Measurements from ENCODE around the gene PRDM11. TPM values are rescaled to one million over a fixed set of nuclear protein-coding genes. Genes with fewer than 3 reads are reported as not detected.

PRDM11 gene
- total RNA-seq, 1 experiment from 2014 or later: 8.3 TPM

DNA sequence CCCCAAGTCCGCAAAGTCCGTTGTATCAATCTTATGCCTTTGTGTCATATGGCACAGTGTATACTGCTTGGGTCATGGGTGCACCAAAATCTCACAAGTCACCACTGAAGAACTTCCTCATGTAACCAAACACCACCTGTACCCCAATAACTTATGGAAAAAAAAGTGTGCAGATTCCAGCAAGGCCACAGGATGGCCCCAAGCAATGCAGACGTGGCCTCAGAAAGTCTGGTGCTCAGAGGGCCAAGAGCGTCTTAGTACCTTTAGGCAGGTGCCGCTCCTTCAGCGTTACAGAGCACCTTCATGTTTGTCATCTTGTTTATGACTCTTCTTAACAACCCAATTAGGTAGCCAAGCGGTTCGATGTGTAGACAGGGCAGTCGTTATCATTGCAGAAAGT, 65.3 kb downstream of the PRDM11 start:
- peaks cover 21% of the 10 kb centered on the region for H3K4me1 Mint-ChIP-seq
- DNase-seq (ENCODE audit: low spot score) (no peak), ATAC-seq (no peak)
- H3K4me3 Mint-ChIP-seq: no peak overlapping the region
- no peaks in the 10 kb centered on the region for H3K36me3 Mint-ChIP-seq
- no peaks in the 10 kb centered on the region for H3K9me3 Mint-ChIP-seq
- peak overlapping the region; percentile 55; the same call in 1 of the 2 replicates for H3K27ac Mint-ChIP-seq
- H3K27me3 Mint-ChIP-seq (ENCODE audit: low read depth): no peaks in the 10 kb centered on the region
- ChIA-PET CTCF (interaction anchor here (1.1 to 2.6 kb wide), 3 partner anchors 30 to 101 kb away, joined by 5 to 16 read pairs (median 15); no protein-coding TSS in a partner anchor), POLR2A (no interaction called here)
- TF ChIP-seq NR3C1 (CRISPR knock-in tag; conservative IDR thresholded peaks at IDR 0.05; ENCODE audit: low read depth): no peak

DNA sequence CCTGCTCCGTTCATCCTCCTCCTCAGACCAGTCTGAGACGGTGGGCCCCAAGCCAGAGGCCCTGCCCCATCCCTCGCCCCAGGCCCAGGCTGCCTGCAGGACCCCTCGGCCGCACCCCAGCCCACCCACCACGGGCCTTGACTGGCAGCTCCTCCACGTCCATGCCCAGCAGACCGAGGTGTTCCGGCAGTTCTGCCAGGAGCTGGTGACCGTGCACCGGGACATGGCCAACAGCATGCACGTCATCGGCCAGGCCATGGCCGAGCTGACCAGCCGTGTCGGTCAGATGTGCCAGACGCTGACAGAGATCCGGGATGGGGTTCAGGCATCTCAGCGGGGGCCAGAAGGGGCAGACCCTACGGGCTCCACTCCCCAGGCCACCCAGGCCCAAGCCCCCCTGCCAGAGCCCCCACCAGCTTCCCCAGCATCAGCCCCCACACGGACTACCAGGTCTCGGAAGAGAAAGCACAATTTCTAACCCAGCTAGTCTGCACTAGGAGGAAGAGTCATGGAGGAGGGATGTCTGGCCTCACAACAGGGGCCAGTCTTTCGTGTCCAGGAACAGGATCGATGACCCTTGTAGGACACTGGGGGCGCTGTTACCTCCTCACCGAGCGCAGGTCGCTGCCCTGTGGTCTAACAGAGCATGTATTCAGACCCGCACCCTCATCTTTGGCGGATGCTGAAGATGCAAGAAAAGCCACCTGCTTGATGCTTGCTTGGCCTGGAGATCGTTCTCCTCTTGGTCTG, 66.3 kb downstream of the PRDM11 start:
- Mint-ChIP-seq H3K36me3 (no peaks in the 10 kb centered on the region), H3K27me3 (ENCODE audit: low read depth) (no peaks in the 10 kb centered on the region; the same call in 1 of the 2 replicates), H3K4me3 (no peak overlapping the region), H3K4me1 (peaks cover 21% of the 10 kb centered on the region), H3K9me3 (no peaks in the 10 kb centered on the region), H3K27ac (no peak overlapping the region)
- POLR2A ChIA-PET: no interaction called here
- TF ChIP-seq ZNF121 (CRISPR knock-in tag; IDR thresholded peaks at IDR 0.05): peak; percentile 97
- TF ChIP-seq, protein P1, sequence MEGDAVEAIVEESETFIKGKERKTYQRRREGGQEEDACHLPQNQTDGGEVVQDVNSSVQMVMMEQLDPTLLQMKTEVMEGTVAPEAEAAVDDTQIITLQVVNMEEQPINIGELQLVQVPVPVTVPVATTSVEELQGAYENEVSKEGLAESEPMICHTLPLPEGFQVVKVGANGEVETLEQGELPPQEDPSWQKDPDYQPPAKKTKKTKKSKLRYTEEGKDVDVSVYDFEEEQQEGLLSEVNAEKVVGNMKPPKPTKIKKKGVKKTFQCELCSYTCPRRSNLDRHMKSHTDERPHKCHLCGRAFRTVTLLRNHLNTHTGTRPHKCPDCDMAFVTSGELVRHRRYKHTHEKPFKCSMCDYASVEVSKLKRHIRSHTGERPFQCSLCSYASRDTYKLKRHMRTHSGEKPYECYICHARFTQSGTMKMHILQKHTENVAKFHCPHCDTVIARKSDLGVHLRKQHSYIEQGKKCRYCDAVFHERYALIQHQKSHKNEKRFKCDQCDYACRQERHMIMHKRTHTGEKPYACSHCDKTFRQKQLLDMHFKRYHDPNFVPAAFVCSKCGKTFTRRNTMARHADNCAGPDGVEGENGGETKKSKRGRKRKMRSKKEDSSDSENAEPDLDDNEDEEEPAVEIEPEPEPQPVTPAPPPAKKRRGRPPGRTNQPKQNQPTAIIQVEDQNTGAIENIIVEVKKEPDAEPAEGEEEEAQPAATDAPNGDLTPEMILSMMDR (IDR thresholded peaks at IDR 0.05): peak; percentile 71
- TF ChIP-seq, protein P2, sequence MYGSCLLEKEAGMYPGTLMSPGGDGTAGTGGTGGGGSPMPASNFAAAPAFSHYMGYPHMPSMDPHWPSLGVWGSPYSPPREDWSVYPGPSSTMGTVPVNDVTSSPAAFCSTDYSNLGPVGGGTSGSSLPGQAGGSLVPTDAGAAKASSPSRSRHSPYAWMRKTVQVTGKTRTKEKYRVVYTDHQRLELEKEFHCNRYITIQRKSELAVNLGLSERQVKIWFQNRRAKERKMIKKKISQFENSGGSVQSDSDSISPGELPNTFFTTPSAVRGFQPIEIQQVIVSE (CRISPR knock-in tag; IDR thresholded peaks at IDR 0.05; ENCODE audit: borderline replicate concordance): no peak
- TF ChIP-seq, protein P3, sequence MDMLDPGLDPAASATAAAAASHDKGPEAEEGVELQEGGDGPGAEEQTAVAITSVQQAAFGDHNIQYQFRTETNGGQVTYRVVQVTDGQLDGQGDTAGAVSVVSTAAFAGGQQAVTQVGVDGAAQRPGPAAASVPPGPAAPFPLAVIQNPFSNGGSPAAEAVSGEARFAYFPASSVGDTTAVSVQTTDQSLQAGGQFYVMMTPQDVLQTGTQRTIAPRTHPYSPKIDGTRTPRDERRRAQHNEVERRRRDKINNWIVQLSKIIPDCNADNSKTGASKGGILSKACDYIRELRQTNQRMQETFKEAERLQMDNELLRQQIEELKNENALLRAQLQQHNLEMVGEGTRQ (CRISPR knock-in tag; IDR thresholded peaks at IDR 0.05): no peak
- CTCF ChIA-PET: interaction anchor here (0.6 to 2.6 kb wide), 16 partner anchors 8 to 127 kb away, joined by 3 to 16 read pairs (median 4); partner anchors contain the start of gene SYT13
- peak; percentile 71 for DNase-seq (ENCODE audit: low spot score)
- peak; percentile 76 for ATAC-seq

DNA sequence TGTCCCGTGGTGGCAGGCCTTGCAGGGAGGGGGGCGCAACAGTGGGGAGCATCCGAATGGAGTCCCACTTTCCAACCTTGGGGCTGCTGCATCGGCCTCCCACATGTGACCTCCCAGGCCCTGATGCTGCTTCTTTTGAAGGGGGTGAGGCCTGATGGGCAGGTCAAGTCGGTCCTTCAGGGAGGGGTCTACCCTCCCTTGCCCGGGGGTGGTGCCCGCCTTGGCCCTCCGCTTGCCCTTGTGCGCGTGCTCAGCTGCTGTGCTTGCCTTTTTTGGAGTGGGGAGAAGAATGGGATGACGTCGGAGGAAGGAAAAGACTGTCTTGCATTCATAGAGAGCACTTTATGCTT, 66.9 kb downstream of the PRDM11 start:
- Mint-ChIP-seq H3K27ac (no peak overlapping the region), H3K4me1 (peaks cover 21% of the 10 kb centered on the region), H3K27me3 (ENCODE audit: low read depth) (no peaks in the 10 kb centered on the region; the same call in 1 of the 2 replicates), H3K36me3 (no peaks in the 10 kb centered on the region), H3K4me3 (no peak overlapping the region), H3K9me3 (no peaks in the 10 kb centered on the region)
- TF ChIP-seq, protein P4, sequence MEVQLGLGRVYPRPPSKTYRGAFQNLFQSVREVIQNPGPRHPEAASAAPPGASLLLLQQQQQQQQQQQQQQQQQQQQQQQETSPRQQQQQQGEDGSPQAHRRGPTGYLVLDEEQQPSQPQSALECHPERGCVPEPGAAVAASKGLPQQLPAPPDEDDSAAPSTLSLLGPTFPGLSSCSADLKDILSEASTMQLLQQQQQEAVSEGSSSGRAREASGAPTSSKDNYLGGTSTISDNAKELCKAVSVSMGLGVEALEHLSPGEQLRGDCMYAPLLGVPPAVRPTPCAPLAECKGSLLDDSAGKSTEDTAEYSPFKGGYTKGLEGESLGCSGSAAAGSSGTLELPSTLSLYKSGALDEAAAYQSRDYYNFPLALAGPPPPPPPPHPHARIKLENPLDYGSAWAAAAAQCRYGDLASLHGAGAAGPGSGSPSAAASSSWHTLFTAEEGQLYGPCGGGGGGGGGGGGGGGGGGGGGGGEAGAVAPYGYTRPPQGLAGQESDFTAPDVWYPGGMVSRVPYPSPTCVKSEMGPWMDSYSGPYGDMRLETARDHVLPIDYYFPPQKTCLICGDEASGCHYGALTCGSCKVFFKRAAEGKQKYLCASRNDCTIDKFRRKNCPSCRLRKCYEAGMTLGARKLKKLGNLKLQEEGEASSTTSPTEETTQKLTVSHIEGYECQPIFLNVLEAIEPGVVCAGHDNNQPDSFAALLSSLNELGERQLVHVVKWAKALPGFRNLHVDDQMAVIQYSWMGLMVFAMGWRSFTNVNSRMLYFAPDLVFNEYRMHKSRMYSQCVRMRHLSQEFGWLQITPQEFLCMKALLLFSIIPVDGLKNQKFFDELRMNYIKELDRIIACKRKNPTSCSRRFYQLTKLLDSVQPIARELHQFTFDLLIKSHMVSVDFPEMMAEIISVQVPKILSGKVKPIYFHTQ (CRISPR knock-in tag; IDR thresholded peaks at IDR 0.05): no peak
- TF ChIP-seq SMAD3 (CRISPR knock-in tag; IDR thresholded peaks at IDR 0.05; ENCODE audit: borderline replicate concordance) (no peak), GTF2I (CRISPR knock-in tag; conservative IDR thresholded peaks at IDR 0.05) (no peak)
- TF ChIP-seq, protein P5, sequence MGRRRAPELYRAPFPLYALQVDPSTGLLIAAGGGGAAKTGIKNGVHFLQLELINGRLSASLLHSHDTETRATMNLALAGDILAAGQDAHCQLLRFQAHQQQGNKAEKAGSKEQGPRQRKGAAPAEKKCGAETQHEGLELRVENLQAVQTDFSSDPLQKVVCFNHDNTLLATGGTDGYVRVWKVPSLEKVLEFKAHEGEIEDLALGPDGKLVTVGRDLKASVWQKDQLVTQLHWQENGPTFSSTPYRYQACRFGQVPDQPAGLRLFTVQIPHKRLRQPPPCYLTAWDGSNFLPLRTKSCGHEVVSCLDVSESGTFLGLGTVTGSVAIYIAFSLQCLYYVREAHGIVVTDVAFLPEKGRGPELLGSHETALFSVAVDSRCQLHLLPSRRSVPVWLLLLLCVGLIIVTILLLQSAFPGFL (CRISPR knock-in tag; IDR thresholded peaks at IDR 0.05; ENCODE audit: borderline replicate concordance): no peak
- ATAC-seq (no peak), DNase-seq (ENCODE audit: low spot score) (no peak)
- ChIA-PET CTCF (interaction anchor here (0.9 to 2.6 kb wide), 10 partner anchors 9 to 103 kb away, joined by 3 to 16 read pairs (median 6); no protein-coding TSS in a partner anchor), POLR2A (no interaction called here)

DNA sequence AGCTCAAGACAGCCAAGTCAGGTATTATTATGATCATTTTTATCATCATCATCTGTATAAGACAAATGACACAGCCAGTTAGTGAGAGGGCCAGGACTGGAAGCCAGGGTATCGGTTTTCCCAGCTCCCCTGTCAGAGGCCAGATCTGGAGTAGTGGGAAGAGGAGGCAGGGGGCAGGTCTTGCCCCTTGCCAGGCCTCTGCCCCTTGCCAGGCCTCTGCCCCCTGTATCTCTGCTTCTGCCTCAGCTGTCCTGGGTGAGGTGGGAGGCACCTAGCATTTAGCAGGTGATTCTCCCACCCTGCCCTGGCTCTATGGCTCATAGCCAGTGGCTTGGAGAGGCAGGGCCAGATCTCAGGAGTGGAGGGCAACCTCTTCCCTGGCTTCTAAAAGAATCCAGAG, 67.3 kb downstream of the PRDM11 start:
- ATAC-seq (no peak), DNase-seq (ENCODE audit: low spot score) (no peak)
- H3K4me1 Mint-ChIP-seq: peaks cover 17% of the 10 kb centered on the region
- H3K9me3 Mint-ChIP-seq: no peaks in the 10 kb centered on the region
- CTCF ChIA-PET: interaction anchor here (0.9 to 2.6 kb wide), 8 partner anchors 9 to 126 kb away, joined by 3 to 16 read pairs (median 8); no protein-coding TSS in a partner anchor
- H3K27ac Mint-ChIP-seq: no peak overlapping the region
- H3K36me3 Mint-ChIP-seq: no peaks in the 10 kb centered on the region
- no peaks in the 10 kb centered on the region; the same call in 1 of the 2 replicates for H3K27me3 Mint-ChIP-seq (ENCODE audit: low read depth)
- POLR2A ChIA-PET: no interaction called here
- H3K4me3 Mint-ChIP-seq: no peak overlapping the region
- TF ChIP-seq, protein P3 (CRISPR knock-in tag; IDR thresholded peaks at IDR 0.05): no peak
- TF ChIP-seq, protein P6, sequence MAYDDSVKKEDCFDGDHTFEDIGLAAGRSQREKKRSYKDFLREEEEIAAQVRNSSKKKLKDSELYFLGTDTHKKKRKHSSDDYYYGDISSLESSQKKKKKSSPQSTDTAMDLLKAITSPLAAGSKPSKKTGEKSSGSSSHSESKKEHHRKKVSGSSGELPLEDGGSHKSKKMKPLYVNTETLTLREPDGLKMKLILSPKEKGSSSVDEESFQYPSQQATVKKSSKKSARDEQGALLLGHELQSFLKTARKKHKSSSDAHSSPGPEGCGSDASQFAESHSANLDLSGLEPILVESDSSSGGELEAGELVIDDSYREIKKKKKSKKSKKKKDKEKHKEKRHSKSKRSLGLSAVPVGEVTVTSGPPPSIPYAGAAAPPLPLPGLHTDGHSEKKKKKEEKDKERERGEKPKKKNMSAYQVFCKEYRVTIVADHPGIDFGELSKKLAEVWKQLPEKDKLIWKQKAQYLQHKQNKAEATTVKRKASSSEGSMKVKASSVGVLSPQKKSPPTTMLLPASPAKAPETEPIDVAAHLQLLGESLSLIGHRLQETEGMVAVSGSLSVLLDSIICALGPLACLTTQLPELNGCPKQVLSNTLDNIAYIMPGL (CRISPR knock-in tag; IDR thresholded peaks at IDR 0.05): no peak
- TF ChIP-seq EMX1 (CRISPR knock-in tag; IDR thresholded peaks at IDR 0.05): no peak
- no peak for TF ChIP-seq ZNF263 (CRISPR knock-in tag; IDR thresholded peaks at IDR 0.05; ENCODE audit: low read depth)
- TF ChIP-seq, protein P7, sequence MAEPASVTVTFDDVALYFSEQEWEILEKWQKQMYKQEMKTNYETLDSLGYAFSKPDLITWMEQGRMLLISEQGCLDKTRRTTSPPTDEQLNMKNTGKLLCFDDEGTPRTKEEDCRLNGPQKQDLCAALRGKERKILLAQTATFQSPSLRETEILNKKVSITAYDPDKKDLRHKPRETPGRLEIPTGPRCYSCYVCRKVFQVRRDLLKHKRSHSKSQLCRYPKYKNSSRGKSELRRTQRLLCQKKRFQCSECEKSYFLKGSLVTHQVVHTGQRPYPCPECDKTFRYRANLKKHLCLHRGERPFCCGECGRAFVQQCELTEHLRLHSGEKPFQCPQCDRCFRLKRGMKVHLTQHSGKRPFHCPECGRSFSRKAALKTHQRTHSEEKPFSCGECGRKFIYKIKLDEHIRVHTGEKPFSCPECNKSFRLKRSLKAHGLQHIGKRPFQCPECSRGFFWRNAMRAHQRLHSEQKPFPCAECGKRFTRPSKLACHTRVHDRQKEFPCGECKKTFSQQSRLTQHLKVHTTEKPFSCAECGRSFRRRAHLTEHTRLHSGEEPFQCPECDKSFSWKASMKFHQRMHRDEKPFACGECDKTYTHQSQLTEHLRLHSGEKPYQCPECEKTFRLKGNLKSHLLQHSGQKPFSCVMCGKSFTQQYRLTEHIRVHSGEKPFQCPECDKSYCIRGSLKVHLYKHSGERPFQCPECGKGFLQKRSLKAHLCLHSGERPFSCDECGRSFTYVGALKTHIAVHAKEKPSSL (CRISPR knock-in tag; conservative IDR thresholded peaks at IDR 0.05): no peak
- TF ChIP-seq NFYB (CRISPR knock-in tag; conservative IDR thresholded peaks at IDR 0.05; ENCODE audit: low read depth): no peak
